Mesothelial cell of epicardium (in vitro differentiated cells): Measurements from ENCODE around the gene CDH12. TPM values are rescaled to one million over a fixed set of nuclear protein-coding genes. Genes with fewer than 3 reads are reported as not detected.

Experiments
- DNase-seq, 2 experiments: peaks; one replicate each; pipeline ENCODE4 v3.0.0; 2021; ENCODE audit warnings: low spot score in 2 of 2; ENCODE audit not compliant: unreplicated experiment in 2 of 2
- H3K27ac Mint-ChIP-seq: 2 replicates; pipeline ENCODE4 v1.8.0; 2021; ENCODE audit warnings: mixed read lengths
- H3K27me3 Mint-ChIP-seq: 2 replicates; pipeline ENCODE4 v1.8.0; 2021; ENCODE audit warnings: low read depth, mixed read lengths
- H3K36me3 Mint-ChIP-seq: 2 replicates; pipeline ENCODE4 v1.8.0; 2021; ENCODE audit warnings: mixed read lengths
- H3K4me1 Mint-ChIP-seq: 2 replicates; pipeline ENCODE4 v1.8.0; 2021; ENCODE audit warnings: mixed read lengths
- H3K4me3 Mint-ChIP-seq: 2 replicates; pipeline ENCODE4 v1.8.0; 2021; ENCODE audit warnings: mild to moderate bottlenecking, moderate library complexity, mixed read lengths
- H3K9me3 Mint-ChIP-seq: 2 replicates; pipeline ENCODE4 v1.8.0; 2021; ENCODE audit warnings: mixed read lengths
- CTCF ChIP-seq: fragments of 200-600 bp; sonication (generic); IDR thresholded peaks from one replicate; pipeline ENCODE4 v1.5.0; 2021; ENCODE audit warnings: antibody characterized with exemption; ENCODE audit not compliant: unreplicated experiment
- total RNA-seq: library from RNA; stranded (reverse); gene quantifications from 3 replicates; pipeline ENCODE4 v1.2.1, GENCODE V29; 2021

The CDH12 gene
- total RNA-seq, 1 donor from 2014 or later: 1.6 TPM

- DNase-seq: no peak
- Mint-ChIP-seq H3K27me3 (peaks cover 16% of the 10 kb centered on the region), H3K9me3 (peaks cover 3% of the 10 kb centered on the region), H3K36me3 (no peaks in the 10 kb centered on the region), H3K4me3 (no peak overlapping the region), H3K4me1 (peaks cover 10% of the 10 kb centered on the region), H3K27ac (peak overlapping the region; percentile 36)
- no peak for TF ChIP-seq CTCF
Measured at GRCh38 chr5:21856987-21857386, 996.2 kb downstream of the CDH12 start.

- peaks cover 31% of the 10 kb centered on the region for H3K27me3 Mint-ChIP-seq
- peaks cover 4% of the 10 kb centered on the region for H3K4me1 Mint-ChIP-seq
- no peaks in the 10 kb centered on the region for H3K36me3 Mint-ChIP-seq
- DNase-seq: no peak
- no peak for TF ChIP-seq CTCF
- no peaks in the 10 kb centered on the region for H3K9me3 Mint-ChIP-seq
- no peak overlapping the region for H3K27ac Mint-ChIP-seq
- no peak overlapping the region for H3K4me3 Mint-ChIP-seq
Measured at GRCh38 chr5:21847300-21847699, 1005.8 kb downstream of the CDH12 start.

GRCh38 chr5:21844960-21845359 lies 1008.2 kb downstream of the CDH12 start:
- Mint-ChIP-seq H3K27ac (no peak overlapping the region), H3K4me3 (no peak overlapping the region), H3K27me3 (peaks cover 31% of the 10 kb centered on the region), H3K9me3 (no peaks in the 10 kb centered on the region), H3K4me1 (peaks cover 4% of the 10 kb centered on the region), H3K36me3 (no peaks in the 10 kb centered on the region)
- TF ChIP-seq CTCF: no peak
- no peak for DNase-seq

- H3K9me3 Mint-ChIP-seq: no peaks in the 10 kb centered on the region
Measured at GRCh38 chr5:21834863-21835262, 1018.3 kb downstream of the CDH12 start.

GRCh38 chr5:21831145-21831787 lies 1021.9 kb downstream of the CDH12 start:
- H3K27ac Mint-ChIP-seq: no peak overlapping the region
- no peak for TF ChIP-seq CTCF
- H3K4me1 Mint-ChIP-seq: no peaks in the 10 kb centered on the region
- DNase-seq: no peak
- H3K36me3 Mint-ChIP-seq: no peaks in the 10 kb centered on the region
- peaks cover 4% of the 10 kb centered on the region for H3K27me3 Mint-ChIP-seq
- no peaks in the 10 kb centered on the region for H3K9me3 Mint-ChIP-seq
- no peak overlapping the region for H3K4me3 Mint-ChIP-seq

More at GRCh38 chr5:21834863-21835262, 1018.3 kb downstream of the CDH12 start:
- no peaks in the 10 kb centered on the region for H3K27me3 Mint-ChIP-seq
- no peak overlapping the region for H3K27ac Mint-ChIP-seq
- no peaks in the 10 kb centered on the region for H3K36me3 Mint-ChIP-seq
- H3K4me3 Mint-ChIP-seq: no peak overlapping the region
- DNase-seq: no peak
- TF ChIP-seq CTCF: no peak
- H3K4me1 Mint-ChIP-seq: no peaks in the 10 kb centered on the region

- no peak for DNase-seq
- peaks cover 35% of the 10 kb centered on the region for H3K27me3 Mint-ChIP-seq
- H3K27ac Mint-ChIP-seq: no peak overlapping the region
- H3K9me3 Mint-ChIP-seq: no peaks in the 10 kb centered on the region
- no peak for TF ChIP-seq CTCF
- H3K4me1 Mint-ChIP-seq: peaks cover 3% of the 10 kb centered on the region
- no peak overlapping the region for H3K4me3 Mint-ChIP-seq
- H3K36me3 Mint-ChIP-seq: no peaks in the 10 kb centered on the region
Measured at GRCh38 chr5:21826884-21827283, 1026.3 kb downstream of the CDH12 start.
